GM12872 (cell line): Measurements from ENCODE around the gene MINAR1.

ENCODE experiments used
- CTCF ChIP-seq: IDR thresholded peaks from 3 replicates; pipeline ENCODE4 v1.5.1; 2011; ENCODE audit warnings: low read depth, mild to moderate bottlenecking, low read length, moderate library complexity; ENCODE audit not compliant: insufficient read depth

The MINAR1 gene

GRCh38 chr15:79431636-79432344, at the start of gene MINAR1:
TSS of gene MINAR1 (plus strand) at chr15:79432336. CDS start at chr15:79456148, 23,812 bp downstream.
- no peak for TF ChIP-seq CTCF

- TF ChIP-seq CTCF, result no peak
Observed at GRCh38 chr15:79394231-79394630, 37.9 kb upstream of the MINAR1 start.

GRCh38 chr15:79396850-79397249, 35.3 kb upstream of the MINAR1 start:
- TF ChIP-seq CTCF, result no peak

GRCh38 chr15:79397269-79397910, 34.7 kb upstream of the MINAR1 start:
- no peak for TF ChIP-seq CTCF

GRCh38 chr15:79399606-79400005, 32.5 kb upstream of the MINAR1 start:
- TF ChIP-seq CTCF, result no peak

- no peak for TF ChIP-seq CTCF
Observed at GRCh38 chr15:79400650-79401049, 31.5 kb upstream of the MINAR1 start.

- TF ChIP-seq CTCF, result no peak
Observed at GRCh38 chr15:79401301-79401700, 30.8 kb upstream of the MINAR1 start.
